Renal cortex interstitium (tissue), 11 donors: ENCODE data around the gene EPB42. TPM values are rescaled to one million over a fixed set of nuclear protein-coding genes. Genes with fewer than 3 reads are reported as not detected.

Experiments used
- DNase-seq, 11 donors: peaks; one replicate each; pipeline ENCODE4 v3.0.0-alpha.2; 2013; ENCODE audit warnings: low read depth in 9 of 11, low spot score in 4 of 11; ENCODE audit errors: extremely low read depth in 1 of 11
- polyA plus RNA-seq, 3 donors: library from polyadenylated mRNA; unstranded; fragments of 120-200 nt; gene quantifications; one replicate each; pipeline ENCODE4 v1.2.1, GENCODE V29; 2013; ENCODE audit not compliant: insufficient read length in 3 of 3

EPB42 gene
- polyA plus RNA-seq, 3 donors = 1.1 to 2.6 (median 1.2) TPM

DNA sequence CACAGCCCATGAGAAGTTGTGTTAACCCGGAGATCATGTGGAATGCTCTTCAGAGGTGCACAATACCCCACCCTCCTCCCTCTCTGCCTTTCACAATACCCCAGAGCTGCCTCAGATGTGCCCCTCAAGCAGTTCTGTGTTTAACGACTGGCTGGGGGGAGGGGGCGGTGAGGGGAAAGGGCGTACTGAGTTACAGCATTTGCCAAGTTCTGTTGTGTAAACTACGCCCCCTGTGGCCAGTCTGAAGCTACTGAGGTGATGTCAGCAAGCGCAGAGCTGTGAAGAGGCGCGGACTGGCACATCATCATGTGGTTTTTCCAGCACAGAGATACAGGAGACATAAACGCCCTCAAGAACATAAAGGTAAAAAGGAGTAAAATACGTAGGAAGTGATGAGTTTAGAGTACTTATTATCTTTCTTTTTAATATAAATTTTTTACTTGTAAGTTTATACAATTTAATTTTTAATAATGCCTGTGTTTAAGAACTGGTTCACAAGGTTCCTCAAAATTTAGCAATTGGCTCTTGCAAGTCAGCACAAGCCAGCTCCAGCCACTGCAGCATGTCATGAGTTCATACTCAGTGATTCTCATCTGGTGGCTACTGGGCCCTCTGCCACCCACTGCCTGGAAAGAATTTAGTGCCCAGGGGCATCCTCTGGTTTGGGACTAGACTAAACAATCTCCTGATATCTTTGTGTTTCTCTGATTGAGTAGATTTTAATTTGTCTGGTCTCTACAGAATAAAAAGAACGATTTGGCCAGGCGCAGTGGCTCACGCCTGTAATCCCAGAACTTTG lies 1.7 kb downstream of the EPB42 start:
- peak in 2 of 11 donors; percentile 13 for DNase-seq

DNA sequence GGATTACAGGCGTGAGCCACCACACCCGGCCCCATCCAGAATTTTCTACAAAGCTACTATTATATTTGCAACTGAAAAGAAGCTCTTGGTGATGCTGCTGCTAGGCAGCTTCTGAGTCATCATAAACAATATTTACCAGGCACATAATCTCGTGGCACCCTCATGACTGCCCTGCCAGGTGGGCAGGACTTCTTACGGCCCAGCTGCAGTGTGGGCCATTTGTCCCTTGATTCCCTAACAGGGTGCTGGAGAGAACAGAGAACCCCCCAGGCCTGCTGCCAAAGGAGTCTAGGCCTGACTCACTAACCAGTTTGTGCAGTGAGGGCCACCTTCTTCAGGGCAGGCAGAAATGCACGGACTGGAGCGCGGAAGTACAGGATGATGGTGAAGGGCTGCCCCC lies 4.9 kb downstream of the EPB42 start:
- no peak for DNase-seq

DNA sequence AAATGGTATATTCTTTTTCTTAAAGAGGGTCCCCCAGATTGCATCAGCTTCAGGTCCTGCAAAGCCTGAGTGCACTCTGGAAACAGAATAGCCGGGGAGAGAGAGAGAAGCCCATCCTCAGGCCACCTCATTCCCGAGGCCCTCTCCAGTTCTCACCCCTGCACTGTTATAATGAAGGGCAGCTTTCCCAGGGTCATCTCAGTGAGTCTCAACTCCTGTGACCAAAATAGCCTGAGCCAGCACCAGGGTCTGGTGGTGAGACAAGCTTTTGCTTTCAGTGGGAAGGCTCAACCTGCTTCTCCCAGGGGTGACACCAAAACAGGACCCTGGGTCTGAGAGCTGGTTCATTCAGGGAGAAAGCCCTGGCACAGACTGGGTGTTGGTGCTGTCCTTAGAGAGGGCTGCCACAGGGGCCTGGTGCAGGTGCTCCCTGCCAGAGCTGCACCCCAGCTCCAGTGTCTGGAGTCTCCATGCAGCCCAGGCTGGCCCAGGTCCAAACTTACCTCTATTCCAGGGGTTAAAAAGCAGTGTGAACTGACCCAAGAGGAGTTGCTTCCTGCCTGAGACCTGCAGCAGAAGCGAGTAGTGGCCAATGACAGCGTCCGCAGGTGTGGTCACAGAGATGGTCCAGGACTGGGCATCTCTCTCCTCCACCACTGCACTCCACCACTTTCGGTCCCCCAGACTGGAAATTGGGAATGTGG lies 6.1 kb downstream of the EPB42 start:
- no peak for DNase-seq

DNA sequence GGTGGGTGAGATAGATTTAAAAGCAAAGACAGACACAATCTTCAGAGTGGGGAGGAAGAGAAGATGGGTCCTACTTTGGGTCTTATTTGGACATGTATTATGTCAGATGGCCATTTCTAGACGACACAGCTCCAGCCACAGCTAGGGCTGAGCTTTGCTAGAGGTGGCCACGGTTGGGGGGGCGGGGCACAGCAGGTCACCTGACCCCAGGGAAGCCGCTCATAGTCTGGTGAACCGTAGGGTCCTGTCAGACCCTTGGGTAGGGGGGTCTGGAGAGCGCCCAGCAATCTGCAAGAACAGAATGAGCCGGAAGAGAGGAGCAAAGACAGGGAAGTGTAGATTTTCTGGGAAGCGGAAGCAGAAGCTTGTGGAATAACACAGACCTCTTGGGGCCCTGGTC lies 6.6 kb downstream of the EPB42 start:
- no peak for DNase-seq

DNA sequence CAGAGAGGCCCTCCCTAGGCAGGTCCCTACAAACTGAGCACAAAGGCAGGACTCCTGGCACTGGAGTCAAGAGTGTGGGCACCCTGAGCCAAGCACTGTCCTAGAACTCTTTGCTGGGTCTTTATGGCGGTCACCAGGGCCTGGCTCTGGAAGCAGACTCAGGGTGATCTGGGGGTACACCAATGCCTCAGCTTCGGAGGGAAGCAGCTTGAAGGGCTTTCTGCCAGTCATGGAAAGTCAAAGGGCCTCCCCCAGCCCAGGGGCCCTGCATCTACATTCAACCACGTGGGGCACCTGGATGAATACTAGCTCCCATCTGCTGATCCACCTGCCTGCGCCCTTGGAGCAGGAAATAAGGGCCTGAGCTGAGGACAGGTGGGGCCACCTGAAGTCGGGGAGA lies 7.4 kb downstream of the EPB42 start:
- no peak for DNase-seq

DNA sequence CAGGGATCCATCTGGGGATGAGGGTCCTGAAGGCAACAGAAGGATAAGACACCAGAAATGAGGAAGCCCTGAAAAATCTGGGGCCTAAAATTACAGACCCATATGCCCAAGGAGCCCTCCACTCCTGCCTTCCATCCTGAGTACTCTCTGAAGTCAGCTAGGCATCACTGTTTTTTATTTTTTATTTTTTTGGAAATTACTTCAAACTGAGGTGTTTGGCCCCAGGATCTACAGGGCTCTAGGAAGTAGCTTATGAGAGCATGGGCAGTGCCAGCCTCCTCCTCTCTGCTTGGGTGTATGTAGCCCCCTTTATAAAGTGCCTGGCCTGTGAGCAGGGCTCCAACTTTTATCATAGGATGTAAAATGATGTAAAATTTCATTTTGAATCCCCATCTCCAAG lies 7.9 kb downstream of the EPB42 start:
- DNase-seq = no peak

DNA sequence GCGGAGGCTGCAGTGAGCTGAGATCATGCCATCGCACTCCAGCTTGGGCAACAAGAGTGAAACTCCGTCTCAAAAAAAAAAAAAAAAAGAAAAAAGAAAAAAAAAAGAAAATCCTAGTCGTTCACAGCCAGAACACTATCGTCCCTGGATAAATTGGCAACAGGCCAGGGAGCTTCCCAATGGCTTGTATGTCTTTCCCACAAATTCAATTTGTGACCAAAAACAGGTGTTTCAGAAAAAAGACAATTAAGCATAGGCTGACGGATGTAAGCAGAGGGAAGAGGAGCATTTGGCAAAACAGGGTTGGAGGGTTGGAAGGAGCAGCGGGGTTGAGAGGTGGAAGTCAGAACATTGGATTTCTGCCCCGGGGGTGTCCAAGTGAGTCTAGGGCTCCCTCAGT lies 8.5 kb downstream of the EPB42 start:
- no peak for DNase-seq

DNA sequence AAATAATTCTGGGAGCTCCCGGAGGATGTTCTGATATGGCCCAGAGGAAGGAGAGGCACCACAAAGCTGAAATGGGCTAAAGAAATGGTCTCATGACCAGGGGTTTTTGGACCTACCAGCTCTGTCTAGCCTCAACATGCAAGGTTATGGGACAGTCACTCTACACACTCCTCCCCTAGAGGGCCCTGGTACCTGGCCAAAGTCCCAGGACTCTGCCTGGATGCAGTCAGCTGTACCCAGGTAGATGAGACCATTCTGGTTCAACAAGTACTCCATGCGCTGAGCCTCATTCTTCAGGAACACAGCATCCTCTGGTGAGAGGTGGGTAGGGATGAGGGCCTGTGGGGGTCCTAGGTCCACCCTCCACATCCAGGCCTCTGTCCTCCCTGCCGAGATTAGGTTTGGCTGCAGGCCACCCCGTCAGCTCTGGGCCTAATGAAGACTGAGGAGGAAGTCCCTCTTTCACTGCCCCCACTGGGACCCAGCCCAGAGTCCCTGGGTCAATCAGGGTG lies 9.5 kb downstream of the EPB42 start:
- DNase-seq = no peak

DNA sequence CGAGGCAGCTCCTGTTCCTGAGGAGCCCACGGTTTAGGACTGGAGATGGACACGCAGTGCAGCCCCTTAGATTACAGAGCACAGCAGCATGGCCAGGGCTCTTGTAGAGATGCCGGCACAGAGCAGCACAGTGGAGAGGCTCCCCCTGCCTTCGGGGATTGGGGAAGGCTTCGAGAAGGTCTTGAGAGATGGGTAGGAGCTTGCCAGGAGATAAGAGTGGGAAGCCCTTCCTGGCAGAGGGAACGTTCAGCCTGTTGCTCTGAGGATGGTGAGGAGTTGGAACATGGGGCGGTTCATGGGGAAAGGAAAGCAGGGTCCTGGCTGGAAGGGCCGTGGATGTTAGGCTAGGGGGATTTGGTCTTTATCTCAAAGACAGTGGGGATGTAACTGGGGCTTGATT lies 10.0 kb downstream of the EPB42 start:
- DNase-seq = no peak

DNA sequence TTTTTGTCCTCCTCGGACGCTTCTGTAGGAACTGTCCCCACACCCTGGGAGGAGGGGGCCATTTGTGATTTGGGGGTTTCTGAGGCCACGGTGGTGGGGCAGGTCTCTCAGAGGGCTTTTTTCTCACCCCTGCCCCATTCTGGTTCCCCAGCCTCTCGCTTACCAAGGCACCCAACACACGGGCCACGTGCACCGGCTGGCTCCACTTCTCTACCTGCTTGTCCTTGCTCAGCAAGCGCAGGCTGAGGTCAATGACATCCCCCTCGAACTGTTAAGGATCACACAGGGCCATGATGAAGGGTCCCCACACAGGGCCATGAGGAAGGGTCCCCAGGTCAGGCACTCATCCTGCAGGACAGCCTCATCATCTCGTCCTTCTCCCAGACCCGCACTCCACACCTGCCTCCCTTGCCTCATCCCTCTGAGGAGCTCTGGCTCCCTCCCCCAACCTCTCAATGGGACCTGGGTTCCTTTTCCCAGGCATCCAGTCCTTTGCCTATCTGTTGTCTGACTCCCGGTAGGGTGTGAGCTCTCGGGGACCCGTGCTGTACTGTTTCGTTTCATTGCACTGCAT lies 10.6 kb downstream of the EPB42 start:
- no peak for DNase-seq

DNA sequence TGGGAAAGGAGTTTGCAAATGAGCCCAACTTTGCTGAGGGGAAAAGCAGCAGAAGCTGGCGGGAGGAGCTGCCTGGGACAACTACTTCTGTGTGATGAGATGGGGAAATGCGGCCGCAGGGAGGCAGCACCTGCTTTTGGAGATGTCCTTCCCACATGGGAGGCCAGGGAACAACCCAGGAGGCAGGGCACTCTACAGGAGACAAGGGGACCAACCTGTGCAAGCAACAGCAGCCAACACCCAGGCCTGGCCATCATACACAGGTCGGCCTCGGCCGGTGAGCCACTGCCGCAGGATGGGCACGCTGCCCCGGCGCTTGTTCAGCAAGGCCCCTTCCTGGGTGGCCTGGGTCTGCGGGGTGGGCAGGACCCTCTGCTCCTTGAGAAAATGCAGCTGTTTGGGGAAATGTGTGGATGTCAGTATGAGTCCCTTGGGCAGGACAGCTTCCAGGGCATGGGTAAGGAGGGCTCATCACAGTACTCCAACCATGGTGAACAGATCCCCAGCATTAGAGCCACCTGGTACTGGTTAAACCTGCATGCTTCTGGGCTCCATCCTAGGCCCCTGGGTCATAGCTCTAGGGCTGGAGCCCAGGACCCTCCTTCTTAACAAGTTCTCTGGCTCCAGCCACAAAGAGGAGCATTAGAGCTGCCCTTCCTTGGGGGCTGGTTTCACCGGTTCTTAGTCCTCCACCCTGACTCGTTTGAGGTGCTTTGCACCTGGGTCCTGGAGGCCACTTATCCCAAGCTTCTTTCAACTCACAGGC lies 11.6 kb downstream of the EPB42 start:
- DNase-seq = no peak

DNA sequence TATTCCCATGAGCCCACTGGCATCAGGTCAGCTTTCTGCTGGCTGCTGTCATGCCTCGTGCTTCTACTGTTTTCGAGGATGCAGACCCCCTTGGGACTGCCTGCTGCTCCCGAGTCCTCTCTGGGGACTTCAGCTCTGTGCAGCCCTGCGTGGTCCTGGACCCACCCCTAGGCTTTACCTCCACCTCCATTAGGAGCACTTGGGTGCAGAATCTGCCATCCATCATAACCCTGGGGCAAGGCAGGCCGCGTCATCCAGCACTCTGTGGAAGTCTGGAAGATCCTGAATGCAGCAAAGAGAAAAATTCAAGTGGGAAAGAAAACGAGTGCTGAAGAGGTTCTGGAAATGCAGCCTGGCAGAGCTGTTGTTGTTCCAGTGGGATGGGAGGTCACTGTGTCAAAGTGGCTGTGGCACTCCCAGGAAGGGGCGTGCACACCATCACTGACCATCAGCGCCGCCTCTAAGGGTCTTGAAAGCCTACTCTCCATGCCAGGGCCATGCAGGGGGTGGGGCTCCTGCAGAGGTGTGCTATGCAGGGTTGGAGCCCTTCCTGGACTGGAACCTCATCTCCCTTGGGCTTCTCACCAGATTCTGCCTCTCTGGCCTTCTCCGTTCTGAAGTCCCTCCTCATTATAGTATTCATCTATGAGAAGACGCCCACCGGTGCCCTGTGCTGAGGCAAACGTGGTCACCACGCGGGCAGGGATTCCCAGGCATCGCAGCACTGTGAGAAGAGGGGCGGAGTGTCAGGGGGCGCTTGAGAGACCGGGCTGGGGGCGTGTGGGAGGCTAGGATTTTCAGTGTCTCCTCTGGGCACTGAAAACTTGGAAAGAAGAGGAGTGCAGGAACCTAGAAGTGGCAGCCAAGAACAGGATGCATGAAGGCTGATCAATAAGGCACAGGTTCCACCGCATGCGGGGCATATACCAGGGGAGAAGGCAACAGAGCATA lies 12.5 kb downstream of the EPB42 start:
- no peak for DNase-seq

DNA sequence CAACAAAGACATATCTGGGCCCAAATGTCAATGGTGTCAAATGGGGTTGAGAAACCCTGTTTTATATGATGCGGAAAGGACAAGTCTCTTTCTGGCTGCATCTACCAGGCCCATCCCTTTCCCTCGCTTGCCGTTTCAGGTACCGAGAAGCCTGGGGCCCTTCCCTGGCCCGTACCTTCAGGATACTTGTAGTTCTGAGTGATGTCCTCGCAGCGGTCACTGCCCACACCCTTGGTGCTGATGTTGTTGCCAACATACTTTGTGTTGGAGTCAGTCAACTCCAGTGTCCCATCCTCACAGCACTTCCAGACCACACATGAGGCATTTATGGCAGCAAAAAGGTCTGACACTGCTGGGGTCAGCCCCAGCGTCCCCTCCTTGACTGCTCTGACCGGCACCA lies 13.8 kb downstream of the EPB42 start:
- no peak for DNase-seq

DNA sequence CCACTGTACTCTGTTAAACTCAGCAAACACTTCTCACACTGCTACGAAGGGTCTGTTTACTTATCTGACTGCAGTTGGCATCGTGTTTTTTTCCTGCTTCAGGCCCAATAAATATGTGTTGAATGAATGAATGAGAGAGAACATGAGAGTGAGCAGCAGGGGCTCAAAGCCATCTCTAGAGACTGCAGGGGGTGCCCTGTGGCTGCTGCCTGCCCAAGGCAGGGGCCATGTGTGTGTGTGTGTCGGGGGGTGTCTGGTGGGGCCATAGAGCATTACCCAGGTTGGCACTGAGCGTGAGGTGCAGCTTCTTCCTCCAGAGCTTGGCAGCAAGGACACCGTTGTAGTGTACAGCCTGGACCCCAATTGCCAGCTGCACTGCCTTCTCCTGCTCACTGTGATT lies 14.8 kb downstream of the EPB42 start:
- DNase-seq = no peak

DNA sequence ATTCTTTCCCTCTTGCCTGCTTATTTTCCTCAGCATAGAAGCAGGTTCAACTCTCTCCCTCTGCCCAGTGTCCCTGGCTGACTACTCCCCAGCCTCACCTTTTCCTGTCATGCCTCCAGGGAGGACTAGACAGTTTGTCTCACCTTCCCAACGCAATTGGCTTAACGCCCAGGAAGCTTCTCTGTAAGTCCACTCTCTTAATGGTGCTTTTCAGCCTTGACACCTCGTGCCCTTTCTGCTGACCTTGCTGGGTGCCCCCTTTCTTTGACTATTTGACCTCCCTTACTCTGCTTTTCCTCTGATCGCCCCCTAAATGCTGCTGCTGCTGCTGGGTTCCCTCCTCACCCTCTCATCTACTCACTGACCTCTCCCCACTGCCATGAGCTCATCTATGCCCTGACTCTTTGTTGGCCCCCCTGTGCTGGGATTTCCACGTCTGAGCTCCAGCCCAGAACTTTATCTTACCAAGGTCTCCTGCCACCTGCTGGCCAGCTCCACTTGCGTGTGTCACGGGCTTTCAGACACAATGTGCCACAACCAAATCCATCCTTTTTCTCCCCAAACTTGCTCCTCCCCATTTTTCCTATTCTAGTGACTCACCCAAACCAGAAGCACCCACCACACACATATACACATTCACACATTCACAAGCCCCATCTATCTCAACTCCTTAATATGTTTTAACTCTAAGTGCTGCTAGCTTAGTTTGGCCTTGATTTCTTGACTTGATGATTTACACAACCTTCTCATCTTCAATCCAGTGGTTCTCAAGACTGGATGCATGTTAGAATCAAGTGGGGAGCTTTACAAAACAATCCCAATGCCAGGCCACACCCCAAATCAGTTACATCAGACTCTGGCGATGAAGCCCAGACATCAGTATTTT lies 16.6 kb downstream of the EPB42 start:
- DNase-seq = peak in 1 of 11 donors; percentile 36

DNA sequence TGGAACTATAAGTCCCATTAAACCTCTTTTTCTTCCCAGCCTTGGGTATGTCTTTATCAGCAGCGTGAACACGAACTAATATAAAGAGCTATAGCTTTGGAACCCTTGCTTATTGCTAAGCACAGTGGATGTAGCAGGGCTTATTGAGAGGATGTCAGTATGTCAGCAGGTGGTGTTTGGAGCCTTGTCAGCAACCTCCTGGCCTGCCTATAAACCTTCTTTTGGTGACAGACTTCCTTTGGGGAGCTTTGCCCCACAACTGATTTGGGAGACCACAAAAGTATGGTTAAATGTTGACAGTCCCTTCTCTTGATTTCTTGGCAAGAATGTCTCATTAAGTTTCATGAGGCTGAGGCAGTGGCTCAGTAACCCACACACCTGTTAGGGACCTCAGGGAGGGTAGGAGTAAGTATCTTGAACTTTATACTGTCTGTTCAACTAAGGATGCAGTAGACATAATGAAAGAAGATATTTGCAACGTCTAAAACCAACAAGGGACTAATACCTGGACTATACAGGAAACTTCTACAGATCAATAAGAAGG lies 20.8 kb downstream of the EPB42 start:
- DNase-seq = no peak

DNA sequence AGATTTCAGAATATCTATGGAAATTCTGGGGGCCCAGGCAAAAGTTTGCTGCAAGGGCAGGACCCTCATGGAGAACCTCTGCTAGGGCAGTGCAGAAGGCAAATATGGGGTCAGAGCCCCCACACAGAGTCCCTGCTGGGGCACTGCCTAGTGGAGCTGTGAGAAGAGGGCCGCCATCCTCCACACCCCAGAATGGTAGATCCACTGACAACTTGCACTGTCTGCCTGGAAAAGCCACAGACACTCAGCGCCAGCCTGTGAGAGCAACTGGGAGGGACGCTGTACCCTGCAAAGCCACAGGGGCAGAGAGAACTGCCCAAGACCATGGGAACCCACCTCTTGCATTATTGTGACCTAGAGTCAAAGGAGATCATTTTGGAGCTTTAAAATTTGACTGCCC lies 21.8 kb downstream of the EPB42 start:
- DNase-seq = no peak
